HepG2 (cell line): ENCODE measurements around the gene DTNB. TPM values are rescaled to one million over a fixed set of nuclear protein-coding genes. Genes with fewer than 3 reads are reported as not detected.

Experiments
- ATAC-seq: fragments of 200-7000 bp; cut with Tn5 transposase; 3 replicates; pipeline ENCODE4 v1.9.1; 2020; ENCODE audit warnings: mild to moderate bottlenecking, moderate library complexity
- BruUV-seq: library from RNA; stranded (reverse); fragments of 400-500 nt; replicated peaks from 2 replicates; lab custom pipeline; 2021; lab: Mats Ljungman, UMichigan
- CTCF ChIA-PET: fragments of 300-600 bp; formaldehyde crosslinking; extraction: SDS; loops from one replicate; lab custom pipeline; 2021; ENCODE audit warnings: low total read pairs, inconsistent platforms, low intra/inter-chr PET ratio; lab: Yijun Ruan, JAX
- POLR2A ChIA-PET: fragments of 350-600 bp; sonication (Branson Sonifier 250); formaldehyde crosslinking; loops from one replicate; lab custom pipeline; 2020; ENCODE audit warnings: antibody characterized with exemption, inconsistent platforms; lab: Yijun Ruan, JAX
- DNase-seq: peaks from one replicate; pipeline ENCODE4 v3.0.0-alpha.2; 2015; ENCODE audit warnings: low spot score
- FAIRE-seq: peaks from 3 replicates; lab custom pipeline; 2011; peaks lifted over from hg19 to GRCh38; lab: Jason Lieb, UNC
- H2AFZ ChIP-seq: one replicate; pipeline ENCODE4 v1.6.1; 2011; ENCODE audit warnings: low read length, inconsistent platforms
- H3K27ac ChIP-seq: fragments of 300-600 bp; 3 replicates; pipeline ENCODE4 v1.8.0; 2011; ENCODE audit warnings: mixed run types, mild to moderate bottlenecking, mixed read lengths, low read length, inconsistent platforms; ENCODE audit not compliant: insufficient read depth; ENCODE audit errors: extremely low read length
- H3K27me3 ChIP-seq, 2 experiments: fragments of 200-600 bp in 1 of 2; 2 replicates in 1 of 2; 3 replicates in 1 of 2; pipeline versions ENCODE4 v1.6.0 to v1.8.0; 2011; ENCODE audit warnings: low read length in 2 of 2, mild to moderate bottlenecking in 2 of 2, moderate library complexity in 2 of 2, inconsistent platforms in 1 of 2; ENCODE audit not compliant: insufficient read depth in 2 of 2, control insufficient read depth in 1 of 2
- H3K36me3 ChIP-seq, 2 experiments: fragments of 200-600 bp in 1 of 2; replicated peaks in 1 of 2; 2 replicates in 1 of 2; 3 replicates in 1 of 2; pipeline versions ENCODE4 v1.5.1 to v1.8.0; 2011; ENCODE audit warnings: low read length in 2 of 2, inconsistent platforms in 1 of 2; ENCODE audit not compliant: insufficient read depth in 2 of 2, control insufficient read depth in 1 of 2
- H3K4me1 ChIP-seq: 2 replicates; pipeline ENCODE4 v1.5.1; 2012; ENCODE audit warnings: low read length, inconsistent platforms; ENCODE audit not compliant: insufficient read depth
- H3K4me2 ChIP-seq: 2 replicates; pipeline ENCODE4 v1.6.0; 2011; ENCODE audit warnings: low read depth, low read length, inconsistent platforms
- H3K4me3 ChIP-seq, 3 experiments: fragments of 200-600 bp in 1 of 3; sonication (generic), shearing (Covaris generic) in 1 of 3; replicated peaks in 1 of 3; 2 replicates each; pipeline ENCODE4 v1.5.1; 2011 to 2016; ENCODE audit warnings: low read length in 3 of 3, inconsistent platforms in 2 of 3, low read depth in 2 of 3, mild to moderate bottlenecking in 2 of 3, control low read depth in 1 of 3, mixed read lengths in 1 of 3; ENCODE audit not compliant: insufficient read depth in 1 of 3
- H3K79me2 ChIP-seq: one replicate; pipeline ENCODE4 v1.6.1; 2011; ENCODE audit warnings: low read length, inconsistent platforms; ENCODE audit not compliant: insufficient read depth
- H3K9ac ChIP-seq: 2 replicates; pipeline ENCODE4 v1.6.0; 2011; ENCODE audit warnings: mild to moderate bottlenecking, low read depth, low read length, inconsistent platforms; ENCODE audit not compliant: insufficient read depth
- H3K9me3 ChIP-seq: 2 replicates; pipeline ENCODE4 v1.5.1; 2012; ENCODE audit warnings: mild to moderate bottlenecking, low read length
- H4K20me1 ChIP-seq: 2 replicates; pipeline ENCODE4 v1.6.0; 2011; ENCODE audit warnings: inconsistent platforms, mild to moderate bottlenecking, low read length, moderate library complexity; ENCODE audit not compliant: insufficient read depth
- ARNT ChIP-seq: fragments of 450-650 bp; IDR thresholded peaks from 2 replicates; pipeline ENCODE4 v1.6.1; 2017
- CCDC6 ChIP-seq: sonication (generic); formaldehyde crosslinking; IDR thresholded peaks from 2 replicates; pipeline ENCODE4 v1.8.1; 2022; ENCODE audit warnings: mild to moderate bottlenecking, missing genetic modification reagents, moderate library complexity
- HCFC1 ChIP-seq: fragments of 150-350 bp; IDR thresholded peaks from 2 replicates; pipeline ENCODE4 v1.6.1; 2014; ENCODE audit warnings: low read depth, low read length
- HOXD1 ChIP-seq: sonication (generic); formaldehyde crosslinking; IDR thresholded peaks from 2 replicates; pipeline ENCODE4 v1.5.0; 2020; ENCODE audit warnings: missing genetic modification reagents
- KLF13 ChIP-seq: sonication (generic); formaldehyde crosslinking; IDR thresholded peaks from 2 replicates; pipeline ENCODE4 v1.4.0; 2020; ENCODE audit warnings: mild to moderate bottlenecking, missing genetic modification reagents
- MTA3 ChIP-seq: sonication (generic); formaldehyde crosslinking; IDR thresholded peaks from 2 replicates; pipeline ENCODE4 v1.4.0; 2020; ENCODE audit warnings: missing genetic modification reagents
- NFYB ChIP-seq: sonication (generic); formaldehyde crosslinking; IDR thresholded peaks from 2 replicates; pipeline ENCODE4 v1.4.0; 2020; ENCODE audit warnings: missing genetic modification reagents
- RFXAP ChIP-seq: sonication (generic); formaldehyde crosslinking; IDR thresholded peaks from 2 replicates; pipeline ENCODE4 v1.4.0; 2020; ENCODE audit warnings: missing genetic modification reagents, borderline replicate concordance
- ZFY ChIP-seq: sonication (generic); formaldehyde crosslinking; IDR thresholded peaks from 2 replicates; pipeline ENCODE4 v1.4.0; 2020; ENCODE audit warnings: missing genetic modification reagents
- ZKSCAN8 ChIP-seq: IDR thresholded peaks from 2 replicates; pipeline ENCODE4 v1.6.1; 2016; ENCODE audit warnings: borderline replicate concordance, missing genetic modification reagents, missing compliant biosample characterization
- ZNF256 ChIP-seq: sonication (generic); formaldehyde crosslinking; conservative IDR thresholded peaks from 2 replicates; pipeline ENCODE4 v1.4.0; 2020; ENCODE audit warnings: missing genetic modification reagents
- ZNF468 ChIP-seq: sonication (generic); formaldehyde crosslinking; IDR thresholded peaks from 2 replicates; pipeline ENCODE4 v1.8.0; 2022; ENCODE audit warnings: mild to moderate bottlenecking, moderate library complexity, missing genetic modification reagents
- ZSCAN21 ChIP-seq: sonication (generic); formaldehyde crosslinking; IDR thresholded peaks from 2 replicates; pipeline ENCODE4 v1.8.0; 2022; ENCODE audit warnings: mild to moderate bottlenecking, missing genetic modification reagents, moderate library complexity, borderline replicate concordance
- WGBS: methylation state at CpG from one replicate; pipeline ENCODE4 v1.1.6; 2017; ENCODE audit warnings: low lambda C conversion rate; 5-methylcytosine and 5-hydroxymethylcytosine counted together
- in situ Hi-C: cut with HindIII; loops from 2 replicates; pipeline ENCODE4 v1.10.0; 2017; ENCODE audit warnings: low pct_unique_long_range_greater_than_20kb; ENCODE audit not compliant: extremely low pct_ligation_motif_present
- intact Hi-C: fragments of 100-400 bp; cut with micrococcal nuclease; formaldehyde crosslinking; loops from one replicate; pipeline ENCODE4 v1.10.0; 2022; ENCODE audit not compliant: unreplicated experiment
- polyA plus RNA-seq, 8 experiments: library from polyadenylated mRNA; depleted of rRNA in 3 of 8; stranded (reverse) in 7 of 8; unstranded in 1 of 8; fragments of >200 nt; fragmentation: Illumina TruSeq in 4 of 8; extraction: Trizol in 4 of 8; gene quantifications; 2 replicates each; pipeline versions ENCODE4 v1.2.1 to v1.2.3, GENCODE V29; 2011 to 2016; ENCODE audit warnings: low read depth in 4 of 8, missing spikeins in 1 of 8, mixed read lengths in 1 of 8; ENCODE audit not compliant: insufficient read depth in 1 of 8
- total RNA-seq, 5 experiments: library from RNA; depleted of rRNA; stranded (reverse); fragments of >200 nt; fragmentation: Illumina TruSeq; extraction: Trizol; gene quantifications; 2 replicates each; pipeline ENCODE4 v1.2.3, GENCODE V29; 2016; ENCODE audit warnings: low read depth in 1 of 5
- TF ChIP-seq, protein P1 (sequence below): sonication (generic); formaldehyde crosslinking; IDR thresholded peaks from 2 replicates; pipeline ENCODE4 v1.5.0; 2020; ENCODE audit warnings: missing genetic modification reagents
- TF ChIP-seq, protein P2 (sequence below): sonication (generic); formaldehyde crosslinking; IDR thresholded peaks from 2 replicates; pipeline ENCODE4 v1.8.1; 2023; ENCODE audit warnings: mild to moderate bottlenecking, moderate library complexity, missing genetic modification reagents

The DTNB gene
- total and polyA plus RNA-seq, 2 of the 13 experiments (the other 11 are each of a cell fraction or from before 2014, with no cell fraction given) = 14.4 to 23.9 TPM

DNA sequence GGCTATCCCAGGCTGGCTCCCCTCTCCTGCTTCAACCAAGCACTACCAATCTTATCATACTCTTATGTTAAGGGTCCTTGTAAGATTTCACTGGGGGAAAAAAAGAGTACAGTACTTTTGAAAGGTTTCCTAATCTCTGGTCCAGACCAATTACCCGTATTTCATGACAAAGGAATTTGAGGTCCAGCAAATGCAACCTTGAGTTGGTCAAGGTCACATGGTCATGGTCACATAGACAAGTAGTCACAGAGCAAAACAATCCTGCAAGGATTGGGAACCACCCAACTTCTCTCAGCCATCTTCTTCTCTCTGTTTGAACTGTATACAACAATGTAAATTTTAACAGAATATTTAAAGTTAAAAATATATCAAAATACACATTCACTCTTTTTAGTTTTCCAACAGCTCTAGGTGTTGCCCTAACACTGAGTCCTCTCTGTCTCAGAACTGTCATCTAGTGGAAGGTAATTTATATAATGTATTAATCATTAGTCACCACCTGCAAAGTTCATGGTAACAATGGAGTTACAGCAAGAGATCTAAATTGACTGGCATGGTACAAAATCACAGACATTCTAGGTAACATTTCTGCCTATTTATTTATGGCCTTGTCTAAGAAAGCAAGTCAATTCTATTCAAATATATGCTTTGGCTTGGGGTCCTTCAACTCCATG lies 21.5 kb downstream of the DTNB start (continued):
- TF ChIP-seq ZKSCAN8 (CRISPR knock-in tag) (no peak), HCFC1 (no peak), HOXD1 (CRISPR knock-in tag) (no peak)
- TF ChIP-seq, all 625 proteins: peak for 19

DNA sequence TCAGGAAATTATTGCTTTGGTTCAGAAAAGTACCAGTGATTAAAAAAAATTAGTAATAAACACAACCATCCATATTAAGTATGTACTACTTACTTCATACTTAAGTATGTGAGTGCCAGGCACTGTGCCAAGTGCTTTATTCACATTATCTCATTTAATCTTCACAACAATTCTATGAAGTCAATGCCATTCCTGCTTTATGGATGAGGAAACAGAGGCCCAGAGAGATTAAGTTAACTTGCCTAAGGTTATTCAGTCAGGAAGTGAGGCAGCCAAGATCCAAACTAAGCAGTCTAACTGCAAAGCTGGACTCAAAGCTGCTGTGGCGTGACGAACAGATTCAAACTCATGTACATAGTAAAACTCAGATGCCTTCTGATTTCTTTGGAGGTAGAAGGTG lies 22.3 kb downstream of the DTNB start:
- H3K4me2 ChIP-seq = no peak overlapping the region
- no peak overlapping the region for H3K4me3 ChIP-seq
- WGBS = 57% methylated on average over 2 of the region's 2 CpGs
- no peaks in the 10 kb centered on the region; a peak in 2 of 5 replicates for H3K36me3 ChIP-seq
- FAIRE-seq (no peak), ATAC-seq (no peak), DNase-seq (no peak)
- no peaks in the 10 kb centered on the region for H3K27me3 ChIP-seq
- intact Hi-C loops = no loop called here
- no peaks in the 10 kb centered on the region for H4K20me1 ChIP-seq
- in situ Hi-C loops = no loop called here
- CTCF ChIA-PET = no interaction called here
- BruUV-seq = no TSS peak
- no peak for TF ChIP-seq KLF13 (CRISPR knock-in tag)
- TF ChIP-seq ZNF468 (CRISPR knock-in tag) = no peak
- no peak for TF ChIP-seq ZSCAN21
- TF ChIP-seq ARNT = no peak
- no peak for TF ChIP-seq CCDC6 (CRISPR knock-in tag)
- TF ChIP-seq ZNF256 = no peak
- no peak for TF ChIP-seq RFXAP (CRISPR knock-in tag)
- TF ChIP-seq, protein P1, sequence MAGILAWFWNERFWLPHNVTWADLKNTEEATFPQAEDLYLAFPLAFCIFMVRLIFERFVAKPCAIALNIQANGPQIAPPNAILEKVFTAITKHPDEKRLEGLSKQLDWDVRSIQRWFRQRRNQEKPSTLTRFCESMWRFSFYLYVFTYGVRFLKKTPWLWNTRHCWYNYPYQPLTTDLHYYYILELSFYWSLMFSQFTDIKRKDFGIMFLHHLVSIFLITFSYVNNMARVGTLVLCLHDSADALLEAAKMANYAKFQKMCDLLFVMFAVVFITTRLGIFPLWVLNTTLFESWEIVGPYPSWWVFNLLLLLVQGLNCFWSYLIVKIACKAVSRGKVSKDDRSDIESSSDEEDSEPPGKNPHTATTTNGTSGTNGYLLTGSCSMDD (CRISPR knock-in tag) = no peak
- TF ChIP-seq ZFY (CRISPR knock-in tag) = no peak
- TF ChIP-seq, protein P2, sequence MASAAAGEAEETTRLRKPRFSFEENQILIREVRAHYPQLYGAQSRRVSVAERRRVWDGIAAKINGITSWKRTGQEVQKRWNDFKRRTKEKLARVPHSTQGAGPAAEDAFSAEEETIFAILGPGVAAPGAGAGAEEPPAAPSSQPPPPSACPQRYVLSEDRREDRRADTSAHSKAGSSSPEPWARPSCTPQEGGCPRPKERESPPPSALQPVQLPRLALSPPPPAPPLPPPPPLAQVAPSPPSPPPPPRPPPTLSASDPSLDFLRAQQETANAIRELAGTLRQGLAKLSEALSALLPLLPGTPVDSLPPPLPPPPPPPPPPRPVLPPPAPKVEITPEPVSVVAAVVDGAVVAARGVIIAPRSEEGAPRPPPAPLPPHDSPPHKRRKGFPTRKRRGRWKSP (CRISPR knock-in tag) = no peak
- TF ChIP-seq NFYB (CRISPR knock-in tag) = no peak
- no peak for TF ChIP-seq MTA3 (CRISPR knock-in tag)
- no peak overlapping the region for H2AFZ ChIP-seq
- no peaks in the 10 kb centered on the region for H3K9me3 ChIP-seq
- H3K79me2 ChIP-seq = no peaks in the 10 kb centered on the region
- H3K9ac ChIP-seq = no peak overlapping the region
- H3K4me1 ChIP-seq = peaks cover 14% of the 10 kb centered on the region
- no peak overlapping the region for H3K27ac ChIP-seq
- POLR2A ChIA-PET = no interaction called here
